HG03097 (cell line): ENCODE measurements around the gene BIRC5.

ENCODE experiments used
- ATAC-seq: cut with Tn5 transposase; IDR thresholded peaks from one replicate; pipeline ENCODE4 v1.9.1; 2021; ENCODE audit not compliant: unreplicated experiment, low FRiP score

BIRC5 gene

DNA sequence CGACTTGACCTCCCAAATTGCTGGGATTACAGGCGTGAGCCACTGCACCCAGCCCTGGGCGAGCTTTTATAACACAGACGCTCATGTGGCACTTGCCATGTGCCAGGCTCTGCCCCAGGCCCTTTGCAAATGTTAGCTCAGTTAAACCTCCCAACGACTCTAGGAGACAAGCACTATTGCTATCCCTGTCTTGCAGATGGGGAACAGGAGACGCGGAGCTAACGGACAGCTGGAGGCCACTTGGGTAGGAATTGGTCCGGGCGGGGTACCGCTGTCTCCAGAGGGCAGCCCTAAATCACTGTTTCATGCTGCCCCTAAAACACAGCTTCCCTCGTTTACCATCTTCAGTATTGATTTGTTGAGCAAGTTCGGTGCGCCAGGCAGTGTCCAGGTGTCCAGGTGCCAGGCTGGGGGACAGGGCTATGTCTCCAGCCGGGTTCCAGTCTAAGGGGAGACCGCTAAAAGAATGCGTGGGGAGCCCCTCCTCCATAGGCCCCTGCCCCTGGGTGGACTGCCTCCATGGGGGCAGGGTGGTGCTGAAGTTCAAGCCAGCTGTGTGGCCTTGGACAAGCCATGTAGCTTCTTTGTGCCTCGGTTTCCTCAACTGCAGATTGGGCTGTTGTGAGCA lies 41.1 kb downstream of the BIRC5 start:
- no peak for ATAC-seq

DNA sequence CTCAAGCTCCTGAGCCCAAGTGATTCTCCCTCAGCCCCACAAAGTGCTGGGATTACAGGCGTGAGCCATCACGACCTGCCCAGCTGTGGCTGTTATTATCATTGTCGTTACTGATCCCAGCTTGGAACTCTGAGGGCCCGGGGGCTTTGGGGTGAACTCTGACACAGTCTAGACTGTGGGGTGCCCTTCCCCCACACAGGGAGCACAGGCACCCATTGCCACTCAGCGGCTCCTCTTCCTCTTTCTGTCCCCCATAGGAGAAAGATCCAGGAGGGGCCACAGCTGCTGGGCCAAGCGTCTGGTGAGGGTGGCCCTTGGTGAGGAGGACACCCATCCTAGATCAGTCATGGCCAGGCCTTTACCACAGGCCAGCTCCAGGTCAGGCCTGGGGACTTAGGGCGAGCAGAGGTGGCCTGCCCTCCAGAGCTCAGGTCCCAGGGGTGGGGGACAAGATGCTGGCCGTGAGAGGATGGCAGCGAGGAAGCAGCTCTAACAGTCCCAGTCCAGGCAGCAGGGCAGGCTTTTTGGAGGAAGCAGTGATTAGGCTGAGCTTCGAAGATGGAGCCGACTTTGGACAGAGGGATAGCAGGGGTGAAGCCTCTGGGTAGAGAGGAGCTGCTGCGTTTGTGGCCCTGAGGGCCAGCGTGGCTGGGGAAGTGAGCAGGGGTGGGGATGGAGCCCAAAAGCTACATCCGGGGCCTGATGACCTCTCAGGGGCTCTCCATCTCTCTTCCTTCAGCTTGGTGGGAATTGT lies 42.1 kb downstream of the BIRC5 start:
- ATAC-seq: no peak

DNA sequence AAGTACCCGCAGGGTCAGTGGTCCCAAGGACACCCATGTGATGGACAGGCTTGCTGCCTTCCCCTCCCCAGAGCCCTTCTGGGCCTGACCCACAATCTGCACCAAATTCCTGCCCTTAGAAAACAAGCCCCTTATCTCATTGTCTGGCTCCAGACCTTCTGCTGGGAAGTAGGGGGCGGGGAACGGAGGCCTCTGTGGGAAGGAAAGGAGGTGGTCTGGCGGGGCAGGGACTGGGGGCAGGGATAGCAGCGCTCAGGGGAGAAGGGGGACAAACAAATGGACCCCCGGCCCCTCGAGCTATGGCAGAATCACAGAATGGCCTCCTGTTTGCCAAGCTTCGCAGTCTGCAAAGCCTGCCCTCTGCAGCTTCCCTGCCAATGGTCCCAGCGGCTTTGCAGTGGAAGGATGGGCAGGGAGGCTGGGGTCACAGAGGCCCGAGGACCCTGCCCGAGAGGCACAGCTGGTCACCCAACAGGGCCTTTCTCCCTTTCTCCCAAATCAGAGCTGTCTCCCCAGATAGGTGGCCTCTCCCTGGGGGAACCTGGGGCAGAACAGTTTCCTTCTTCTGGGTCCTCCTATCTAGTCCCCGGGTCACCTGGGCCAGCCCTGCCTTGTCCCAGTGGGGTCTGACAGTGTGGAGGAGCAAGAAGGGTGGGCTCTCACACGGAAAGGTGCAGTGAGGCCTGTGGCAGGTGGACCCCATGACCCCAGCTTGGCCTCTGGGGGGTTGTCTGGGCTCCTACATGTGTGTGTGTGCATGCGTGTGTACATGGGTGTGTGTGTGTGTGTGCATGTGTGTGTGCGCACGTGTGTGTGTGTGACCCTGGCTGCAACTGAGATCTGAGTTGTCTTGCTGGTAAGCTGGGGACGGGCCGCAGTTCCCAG lies 42.9 kb downstream of the BIRC5 start:
- no peak for ATAC-seq

DNA sequence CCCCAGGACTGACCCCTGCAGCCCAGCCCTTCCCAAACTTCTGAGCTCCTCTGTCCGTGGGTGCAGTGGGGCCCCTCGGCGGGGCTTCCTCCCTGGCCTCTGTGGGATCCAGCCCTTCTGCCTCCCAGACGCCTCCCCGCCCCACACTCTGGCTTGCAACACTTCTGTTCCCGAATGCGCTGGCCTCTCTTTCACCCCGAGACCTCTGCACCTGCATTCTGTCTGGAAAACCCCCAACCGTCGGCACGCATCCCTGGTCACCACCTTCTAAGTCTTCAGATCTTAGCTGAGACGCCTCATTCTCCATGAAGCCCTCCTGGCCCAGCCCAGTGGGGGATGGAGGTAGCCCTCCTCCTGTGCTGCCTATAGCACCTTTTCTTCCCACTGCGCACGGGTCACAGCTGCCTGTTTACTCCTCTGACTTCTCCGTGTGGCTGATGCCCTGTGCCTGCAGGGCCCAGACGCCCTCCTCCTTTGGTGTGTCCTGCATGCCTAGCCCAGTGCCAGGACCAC lies 43.8 kb downstream of the BIRC5 start:
- ATAC-seq: no peak

DNA sequence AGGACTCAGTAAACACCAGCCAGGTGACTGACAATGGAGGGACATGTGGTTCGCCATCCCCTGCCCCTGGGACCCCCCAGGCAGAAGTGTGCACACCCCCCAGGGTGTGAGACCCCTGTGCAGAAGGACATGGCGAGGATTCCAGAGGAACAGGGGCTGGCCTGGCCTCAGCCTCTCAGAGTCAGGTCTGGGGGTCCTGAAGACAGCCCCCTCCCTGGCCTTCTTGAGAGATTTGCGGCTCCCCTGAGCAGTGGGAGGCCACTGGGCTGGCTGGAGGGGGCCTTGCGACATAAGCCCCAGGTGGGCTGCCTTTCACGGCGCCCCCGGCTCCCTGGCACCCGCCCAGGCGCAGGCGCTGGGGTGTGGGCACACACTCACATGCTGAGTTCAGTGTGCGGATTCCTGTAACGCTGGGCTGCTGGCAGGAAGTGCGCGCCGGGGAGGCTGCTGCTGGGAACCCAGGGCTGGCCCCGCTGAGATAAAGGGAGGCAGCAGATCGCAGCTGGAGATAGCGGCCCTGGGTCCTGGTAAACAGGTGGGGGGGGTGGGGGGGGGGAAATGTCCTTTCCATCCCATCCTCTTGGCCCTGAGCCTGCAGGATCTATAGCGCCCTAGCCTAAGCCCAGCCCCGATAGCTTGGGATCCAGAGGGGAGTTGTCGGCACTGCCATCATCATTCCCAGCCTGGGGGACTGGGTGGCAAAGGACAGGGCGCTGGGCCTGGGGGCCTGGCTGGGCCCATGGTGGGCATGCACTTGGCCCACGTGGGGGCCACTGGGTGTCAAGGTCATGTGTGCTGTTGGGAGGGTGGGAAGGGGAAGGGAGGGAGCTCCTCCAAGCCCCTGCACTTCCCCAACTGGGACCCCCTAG lies 44.5 kb downstream of the BIRC5 start:
- no peak for ATAC-seq

DNA sequence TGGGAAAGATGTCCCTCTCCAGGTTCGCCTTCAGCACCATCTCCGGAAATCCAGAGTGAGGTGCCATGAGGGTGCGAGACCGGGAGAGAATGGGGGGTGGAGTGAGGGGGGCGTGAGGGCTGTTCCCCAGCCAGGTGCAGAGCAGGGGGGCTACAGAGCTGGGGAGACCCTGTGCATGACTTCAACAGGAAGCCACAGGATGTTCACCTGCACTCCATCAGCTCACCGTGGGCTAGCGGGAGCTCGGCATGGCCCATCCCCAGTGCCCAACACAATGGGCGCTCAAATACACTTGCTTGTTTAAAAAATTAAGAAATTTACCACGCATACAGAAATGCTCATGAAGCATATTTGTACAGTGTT lies 45.1 kb downstream of the BIRC5 start:
- no peak for ATAC-seq

DNA sequence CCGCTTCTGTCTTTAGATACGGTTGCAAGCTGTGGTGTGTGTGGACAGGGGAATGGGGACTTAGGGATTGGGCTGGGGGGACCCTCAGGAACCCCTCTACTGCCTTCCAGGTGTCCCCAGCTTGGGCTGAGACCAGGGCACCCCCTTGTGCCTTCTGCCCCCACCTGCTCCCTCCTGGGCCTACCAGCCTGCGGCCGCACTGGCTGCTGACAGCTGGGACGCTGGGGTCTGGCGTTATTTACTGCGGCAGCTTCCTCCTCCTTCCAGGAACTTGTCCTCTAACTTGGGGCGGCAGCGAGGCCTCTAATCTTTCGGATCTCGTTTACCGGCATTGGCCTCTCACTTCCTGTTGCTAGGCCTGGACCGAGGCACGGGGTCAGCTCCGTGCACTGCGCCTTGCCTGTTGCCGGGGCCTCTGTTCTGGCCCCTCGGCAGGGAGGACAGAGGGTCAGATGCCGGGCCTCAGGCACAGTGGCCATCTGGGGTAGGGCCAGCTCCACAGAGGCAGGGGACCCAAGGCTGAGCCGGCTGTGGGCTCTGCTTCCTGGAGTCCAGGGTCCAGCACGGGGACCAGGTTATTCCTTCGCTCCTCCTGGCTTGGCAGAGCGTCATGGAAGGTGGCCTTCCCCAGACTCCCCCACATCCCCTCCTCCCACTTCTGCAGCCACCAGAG lies 49.1 kb downstream of the BIRC5 start:
- no peak for ATAC-seq

DNA sequence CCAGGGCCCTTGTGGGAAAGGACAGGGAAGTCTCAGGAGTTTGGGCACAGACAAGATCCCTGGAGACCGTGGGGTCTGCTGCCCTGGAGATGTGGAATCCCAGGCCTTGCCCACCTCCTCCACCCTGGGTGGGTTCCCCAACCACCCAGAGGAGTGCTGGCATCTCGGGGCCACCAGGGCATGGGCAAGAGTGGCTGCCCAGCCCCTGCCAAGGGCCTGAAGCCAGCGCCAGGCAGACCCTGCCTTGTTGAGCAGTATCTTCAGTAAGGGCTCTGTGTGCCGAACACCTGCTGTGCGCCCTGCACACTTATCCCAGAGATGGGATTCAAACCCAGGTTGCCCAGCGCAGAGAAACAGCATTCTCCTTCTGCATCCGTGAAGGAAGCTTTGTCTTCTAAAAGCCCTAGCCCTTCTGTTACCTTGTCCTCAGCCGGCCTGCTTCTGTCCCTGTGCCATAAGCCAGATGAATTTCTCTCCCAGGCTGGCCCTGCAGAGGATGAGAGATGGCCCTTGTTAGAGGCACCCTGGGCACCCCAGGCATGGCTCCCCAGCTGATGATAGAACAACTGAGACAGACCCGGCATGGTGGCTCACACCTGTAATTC lies 49.8 kb downstream of the BIRC5 start:
- ATAC-seq: no peak

DNA sequence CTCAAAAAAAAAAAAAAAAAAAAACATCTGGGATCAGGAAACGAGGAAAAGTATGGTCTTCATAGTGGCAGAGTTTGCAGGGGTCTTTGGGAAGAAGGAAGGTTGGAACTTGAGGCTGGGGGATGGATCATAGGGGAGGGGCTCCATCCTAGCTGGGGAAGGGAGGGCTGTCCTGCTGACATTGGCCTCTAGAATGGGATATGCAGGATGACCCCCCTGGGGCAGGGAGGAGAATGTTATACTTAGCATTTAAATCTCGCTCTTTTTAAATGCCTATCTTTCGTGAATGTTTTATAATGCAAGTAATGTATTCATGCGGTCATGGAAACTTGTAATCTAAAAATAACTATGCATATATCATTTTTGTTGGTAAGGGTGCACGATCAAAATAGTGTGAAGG lies 50.5 kb downstream of the BIRC5 start:
- ATAC-seq: no peak

DNA sequence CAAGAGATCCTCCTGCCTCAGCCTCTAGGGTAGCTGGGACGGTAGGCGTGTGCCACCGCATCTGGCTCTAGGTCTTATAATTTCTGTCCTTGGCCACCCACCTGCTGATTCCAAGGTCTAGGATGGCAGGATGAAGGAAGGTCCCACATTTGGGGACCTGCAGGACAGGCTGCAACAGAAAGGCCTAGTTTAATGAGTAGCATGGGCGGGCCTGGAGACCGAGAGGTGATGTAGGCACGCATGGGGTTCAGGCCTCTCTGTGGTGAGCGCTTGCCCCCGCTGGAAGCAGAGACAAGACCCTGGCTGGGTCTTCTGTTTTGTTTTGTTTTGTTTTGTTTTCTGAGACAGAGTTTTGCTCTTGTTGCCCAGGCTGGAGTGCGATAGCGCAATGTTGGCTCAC lies 51.1 kb downstream of the BIRC5 start:
- ATAC-seq: no peak

DNA sequence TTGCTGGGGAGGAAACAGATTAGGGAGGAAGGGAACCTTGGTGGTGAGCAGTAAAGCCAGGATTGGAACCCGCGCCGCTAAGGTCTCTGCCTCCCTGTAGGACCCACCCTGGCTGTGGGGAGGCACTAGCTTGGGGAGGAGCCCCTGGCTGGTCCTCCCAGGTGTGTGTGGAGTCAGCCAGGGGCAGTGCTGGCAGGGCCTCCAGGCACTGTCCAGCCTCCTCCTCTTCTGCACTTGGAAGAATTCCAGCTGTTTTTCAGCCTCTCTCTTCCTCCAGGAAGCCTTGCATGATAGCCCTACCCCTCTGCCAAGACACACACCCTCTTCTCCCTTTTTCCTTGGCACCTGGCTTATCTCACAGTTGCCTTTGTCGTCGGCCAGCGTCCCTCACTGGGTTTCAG lies 52.2 kb downstream of the BIRC5 start:
- ATAC-seq: no peak

DNA sequence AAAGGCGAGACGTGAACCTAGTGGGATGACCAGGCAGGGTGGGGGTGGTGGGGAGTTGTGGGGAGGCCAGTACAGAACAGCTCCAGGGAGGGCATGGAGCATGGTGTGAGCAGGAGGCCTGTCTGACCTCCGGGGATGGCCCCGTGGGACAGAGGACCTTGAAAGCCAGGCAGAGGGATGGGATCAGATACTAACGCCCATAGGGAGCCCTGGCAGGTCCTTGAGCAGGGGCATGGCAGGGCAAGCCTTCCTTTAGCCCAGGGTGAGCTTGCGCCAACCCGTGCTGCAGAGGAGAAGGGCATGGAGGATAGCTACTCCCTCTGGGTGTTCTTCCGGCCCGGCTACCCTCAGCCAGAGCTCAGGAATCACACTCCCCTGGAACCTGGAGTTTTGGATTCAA lies 52.7 kb downstream of the BIRC5 start:
- no peak for ATAC-seq

DNA sequence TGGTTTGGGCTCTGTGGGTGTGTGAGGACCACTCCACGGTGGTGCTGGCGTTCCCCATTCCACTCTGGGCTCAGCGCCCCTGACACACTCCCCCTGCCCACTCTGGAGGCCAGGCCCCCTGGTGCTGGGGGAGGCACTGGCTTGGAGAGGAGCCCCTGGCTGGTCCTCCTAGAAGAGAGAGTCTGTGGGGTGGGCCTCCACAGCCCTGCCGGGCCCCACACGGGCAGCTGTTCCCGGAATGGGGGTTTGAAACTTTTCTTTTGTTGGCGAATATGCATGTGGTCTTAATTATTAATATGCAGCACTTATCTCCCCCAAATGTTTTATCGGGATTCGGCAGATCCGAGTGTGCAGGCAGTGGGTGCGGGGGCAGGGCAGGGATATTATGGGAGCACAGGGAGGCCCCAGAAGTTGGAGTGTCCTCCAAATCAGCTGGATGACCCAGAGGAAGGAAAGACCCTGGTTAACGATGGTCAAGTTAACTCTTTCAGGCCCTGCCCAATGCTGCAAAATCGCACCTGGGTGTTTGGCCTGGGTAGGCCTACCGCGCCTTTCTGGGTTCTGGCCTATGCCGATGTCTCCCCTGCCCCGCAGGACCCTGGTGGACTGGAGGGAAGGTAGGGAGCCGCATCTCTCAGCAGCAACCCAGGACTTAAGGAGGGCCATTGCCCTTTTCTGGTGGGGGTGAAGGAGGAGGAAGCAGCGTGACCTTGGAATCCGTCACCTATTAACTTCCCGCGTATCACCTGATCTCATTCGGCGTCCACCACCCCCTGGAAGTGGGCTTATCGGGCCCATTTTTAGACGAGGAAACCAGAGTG lies 53.4 kb downstream of the BIRC5 start:
- ATAC-seq: no peak

DNA sequence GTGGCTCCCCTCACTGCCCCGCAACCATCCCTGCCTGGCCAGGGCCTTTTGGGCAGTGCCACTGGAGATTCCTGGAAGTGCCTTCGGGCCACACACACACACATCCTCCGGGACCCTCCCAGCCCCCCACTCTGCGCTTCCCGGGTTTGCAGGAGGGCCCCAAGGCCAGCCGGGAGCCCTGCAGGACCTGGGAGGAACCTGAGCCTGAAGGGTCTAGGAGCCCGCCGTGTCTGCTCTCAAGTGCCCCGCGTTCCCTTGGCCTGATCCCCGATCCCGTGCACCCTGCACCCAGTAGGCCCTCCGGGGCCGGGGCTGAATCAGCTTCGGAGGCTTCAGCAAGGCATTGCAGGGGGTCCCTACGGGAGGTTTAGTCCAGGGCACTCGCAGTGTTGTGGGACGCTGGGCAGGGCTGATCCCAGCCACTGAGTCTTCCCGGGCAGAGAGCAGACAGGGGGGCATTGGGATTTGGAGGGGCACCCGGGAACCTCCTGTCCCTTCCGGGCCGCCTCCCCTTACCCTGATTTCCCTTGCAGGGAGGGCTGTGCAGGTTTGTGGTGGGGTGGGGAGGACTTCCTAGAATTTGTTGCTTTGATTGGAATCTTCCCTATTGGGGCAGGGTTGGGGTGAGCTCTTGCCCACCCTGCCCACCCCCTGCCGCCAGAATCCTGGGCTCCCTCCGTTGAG lies 54.3 kb downstream of the BIRC5 start:
- ATAC-seq: no peak

DNA sequence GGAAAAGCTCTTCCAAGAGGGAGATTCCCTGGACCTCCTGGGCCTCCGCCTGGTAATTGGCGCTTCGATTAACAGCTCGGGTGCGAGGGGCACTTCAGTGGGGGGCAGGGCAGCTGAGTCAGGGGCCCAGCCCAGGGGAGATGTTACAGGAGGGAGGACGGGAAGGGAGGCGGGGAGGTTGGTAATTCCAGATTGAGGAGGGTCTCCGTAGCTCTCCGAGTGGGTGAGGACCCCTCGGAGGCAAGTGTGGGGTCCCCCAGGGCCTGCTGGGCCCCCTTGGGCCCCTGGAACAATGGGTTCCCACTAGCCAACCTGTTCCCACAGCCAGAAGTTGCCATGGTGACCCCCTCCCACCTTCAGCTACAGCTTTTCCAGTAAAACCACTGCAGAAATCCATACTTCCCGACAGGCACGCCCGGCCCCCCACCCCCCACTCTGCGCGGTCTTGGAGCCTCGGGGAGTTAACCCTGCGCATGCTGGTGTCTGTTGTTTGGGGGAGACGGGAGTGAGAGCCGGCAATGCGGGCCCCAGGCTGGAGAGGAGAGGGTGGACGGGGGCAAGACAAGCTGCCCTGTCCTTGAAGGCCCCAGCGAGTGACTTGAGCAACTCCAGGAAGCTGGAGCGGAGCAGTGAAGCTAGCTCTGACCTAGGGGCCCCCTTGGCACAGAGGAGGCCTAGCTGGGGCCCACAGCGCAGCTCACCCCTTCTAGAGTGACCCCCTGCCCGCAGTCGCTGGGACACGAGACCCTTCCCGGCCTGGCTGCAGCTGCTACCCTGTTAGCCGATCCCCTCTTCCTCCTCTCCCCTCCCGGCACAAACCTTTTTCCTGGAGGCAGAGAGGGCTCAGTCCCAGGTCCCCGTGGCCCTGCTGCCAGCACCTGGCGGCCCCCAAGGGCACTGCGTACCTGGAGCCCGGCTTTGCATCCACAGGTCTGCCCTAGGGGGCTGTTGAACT lies 55.2 kb downstream of the BIRC5 start:
- ATAC-seq: no peak

DNA sequence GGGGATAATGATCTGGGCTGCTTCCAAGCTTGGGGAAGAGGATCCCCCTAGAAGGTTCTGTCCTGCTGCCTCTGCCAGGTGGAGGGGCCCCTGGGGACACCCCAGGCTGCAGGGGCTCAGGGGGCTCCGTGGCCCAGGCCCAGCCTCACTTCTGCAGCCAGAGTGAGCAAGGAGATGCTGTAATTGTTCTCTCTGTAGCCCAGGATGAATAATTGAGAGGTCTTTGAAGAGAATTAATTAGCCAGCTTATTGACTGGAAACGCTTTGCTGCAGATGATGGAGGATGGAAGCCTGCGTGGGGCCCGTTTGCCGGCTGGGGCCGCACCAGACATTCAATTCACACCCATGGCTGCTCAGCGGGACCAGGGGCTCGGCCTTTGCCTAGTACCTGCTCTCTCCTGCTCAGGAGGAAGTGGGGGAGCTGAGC lies 55.9 kb downstream of the BIRC5 start:
- no peak for ATAC-seq
